Smooth muscle cell (in vitro differentiated cells): ENCODE measurements around the gene FCHSD1. TPM values are rescaled to one million over a fixed set of nuclear protein-coding genes. Genes with fewer than 3 reads are reported as not detected.

Source experiments
- DNase-seq: peaks from one replicate; lab custom pipeline; 2025; ENCODE audit not compliant: unreplicated experiment; lab: John Stamatoyannopoulos, UW
- H2AFZ ChIP-seq: fragments of 200-600 bp; sonication (generic); 2 replicates; pipeline ENCODE4 v1.6.0; 2016; ENCODE audit warnings: antibody characterized with exemption, low read depth, mild to moderate bottlenecking
- H3F3A ChIP-seq: fragments of 200-600 bp; sonication (generic); 2 replicates; pipeline ENCODE4 v1.6.0; 2017; ENCODE audit warnings: antibody characterized with exemption, low read depth
- H3K27ac ChIP-seq: fragments of 200-600 bp; sonication (generic); 2 replicates; pipeline ENCODE4 v1.5.1; 2016; ENCODE audit warnings: low read depth, mild to moderate bottlenecking
- H3K27me3 ChIP-seq: fragments of 200-600 bp; sonication (generic); 2 replicates; pipeline ENCODE4 v1.6.1; 2016; ENCODE audit warnings: low read depth, mild to moderate bottlenecking
- H3K36me3 ChIP-seq: fragments of 200-600 bp; sonication (generic); 2 replicates; pipeline ENCODE4 v1.5.1; 2016; ENCODE audit warnings: low read depth
- H3K4me1 ChIP-seq: fragments of 200-600 bp; sonication (generic); 2 replicates; pipeline ENCODE4 v1.5.1; 2016; ENCODE audit warnings: low read depth
- H3K4me2 ChIP-seq: fragments of 200-600 bp; sonication (generic); 2 replicates; pipeline ENCODE4 v1.6.0; 2016; ENCODE audit warnings: mild to moderate bottlenecking
- H3K4me3 ChIP-seq: fragments of 200-600 bp; sonication (generic); 2 replicates; pipeline ENCODE4 v1.5.1; 2016; ENCODE audit warnings: mild to moderate bottlenecking
- H3K79me2 ChIP-seq: fragments of 200-600 bp; sonication (generic); 2 replicates; pipeline ENCODE4 v1.6.0; 2016; ENCODE audit warnings: low read depth, mild to moderate bottlenecking
- H3K9ac ChIP-seq: fragments of 200-600 bp; sonication (generic); 2 replicates; pipeline ENCODE4 v1.6.0; 2016; ENCODE audit warnings: low read depth
- H3K9me3 ChIP-seq: fragments of 200-600 bp; sonication (generic); replicated peaks from 2 replicates; pipeline ENCODE4 v1.5.1; 2016; ENCODE audit warnings: low read depth
- H4K20me1 ChIP-seq: fragments of 200-600 bp; sonication (generic); 2 replicates; pipeline ENCODE4 v1.6.0; 2016; ENCODE audit warnings: low read depth
- CTCF ChIP-seq: fragments of 200-600 bp; sonication (generic); IDR thresholded peaks from 2 replicates; pipeline ENCODE4 v1.5.1; 2017; ENCODE audit warnings: borderline replicate concordance, mild to moderate bottlenecking, antibody characterized with exemption; ENCODE audit not compliant: insufficient read depth, poor library complexity, severe bottlenecking
- WGBS: methylation state at CpG from one replicate; pipeline ENCODE4 v1.1.7; 2016; ENCODE audit warnings: low lambda C conversion rate; 5-methylcytosine and 5-hydroxymethylcytosine counted together
- polyA plus RNA-seq: library from polyadenylated mRNA; unstranded; fragments of >200 nt; fragmentation: Nextera tagmentation; extraction: Ambion mirVana; gene quantifications from 2 replicates; pipeline ENCODE4 v1.2.1, GENCODE V29; 2016
- total RNA-seq: library from RNA; depleted of rRNA; stranded (reverse); fragments of >200 nt; gene quantifications from 2 replicates; pipeline ENCODE4 v1.2.3, GENCODE V29; 2014

The FCHSD1 gene
- total and polyA plus RNA-seq, 2 experiments from 2014 or later: 15.7 to 16.4 TPM

GRCh38 chr5:141630570-141631140, 20.6 kb downstream of the FCHSD1 start:
- no peak for DNase-seq
- Histone ChIP-seq H3K4me2 (no peak overlapping the region), H3K9ac (no peak overlapping the region), H4K20me1 (peaks cover 72% of the 10 kb centered on the region), H3K27ac (no peak overlapping the region), H3K4me1 (peaks cover 7% of the 10 kb centered on the region), H3K4me3 (no peak overlapping the region), H3K27me3 (no peaks in the 10 kb centered on the region), H3K36me3 (no peaks in the 10 kb centered on the region), H3K9me3 (no peaks in the 10 kb centered on the region), H2AFZ (no peak overlapping the region), H3K79me2 (peaks cover 55% of the 10 kb centered on the region), H3F3A (no peaks in the 10 kb centered on the region)
- 96% methylated on average over 5 of the region's 5 CpGs for WGBS
- TF ChIP-seq CTCF: no peak

- TF ChIP-seq CTCF: no peak
- Histone ChIP-seq H4K20me1 (peaks cover 49% of the 10 kb centered on the region), H3K79me2 (peaks cover 32% of the 10 kb centered on the region), H3F3A (no peaks in the 10 kb centered on the region), H3K4me3 (no peak overlapping the region), H2AFZ (no peak overlapping the region), H3K36me3 (peaks cover 5% of the 10 kb centered on the region), H3K4me2 (no peak overlapping the region), H3K4me1 (no peaks in the 10 kb centered on the region), H3K9ac (no peak overlapping the region), H3K9me3 (no peaks in the 10 kb centered on the region), H3K27ac (no peak overlapping the region), H3K27me3 (no peaks in the 10 kb centered on the region)
- WGBS: 100% methylated on average over 6 of the region's 6 CpGs
- no peak for DNase-seq
These were observed 22.9 kb downstream of the FCHSD1 start for GRCh38 chr5:141628175-141628788.

- WGBS: 87% methylated on average over 5 of the region's 5 CpGs
- no peaks in the 10 kb centered on the region for H3K4me1 ChIP-seq
- H3K9me3 ChIP-seq: no peaks in the 10 kb centered on the region
- H3K79me2 ChIP-seq: no peaks in the 10 kb centered on the region
- no peaks in the 10 kb centered on the region for H3K27me3 ChIP-seq
- no peak for DNase-seq
- H4K20me1 ChIP-seq: peaks cover 4% of the 10 kb centered on the region
- no peak overlapping the region for H3K9ac ChIP-seq
- peaks cover 7% of the 10 kb centered on the region for H3K36me3 ChIP-seq
- no peak overlapping the region for H3K4me2 ChIP-seq
- no peak overlapping the region for H3K4me3 ChIP-seq
- H3F3A ChIP-seq: peaks cover 16% of the 10 kb centered on the region
- no peak for TF ChIP-seq CTCF
- H3K27ac ChIP-seq: no peak overlapping the region
- no peak overlapping the region for H2AFZ ChIP-seq
These were observed 27.6 kb downstream of the FCHSD1 start for GRCh38 chr5:141623611-141624010.

- peaks cover 7% of the 10 kb centered on the region for H3K36me3 ChIP-seq
- no peaks in the 10 kb centered on the region for H3K4me1 ChIP-seq
- no peak overlapping the region for H3K9ac ChIP-seq
These were observed 28.0 kb downstream of the FCHSD1 start for GRCh38 chr5:141623186-141623585.

More at GRCh38 chr5:141623186-141623585, 28.0 kb downstream of the FCHSD1 start:
- Histone ChIP-seq H3K27me3 (no peaks in the 10 kb centered on the region), H3K79me2 (no peaks in the 10 kb centered on the region), H3F3A (peaks cover 16% of the 10 kb centered on the region), H3K27ac (no peak overlapping the region), H3K9me3 (no peaks in the 10 kb centered on the region), H3K4me2 (no peak overlapping the region), H2AFZ (no peak overlapping the region), H3K4me3 (no peak overlapping the region), H4K20me1 (no peaks in the 10 kb centered on the region)
- no peak for DNase-seq
- no peak for TF ChIP-seq CTCF
